ENCODE results near the gene MORN1. TPM values are rescaled to one million over a fixed set of nuclear protein-coding genes. Genes with fewer than 3 reads are reported as not detected.

The MORN1 gene
- total RNA-seq, 1 donor from 2014 or later = 24.4 TPM

DNA sequence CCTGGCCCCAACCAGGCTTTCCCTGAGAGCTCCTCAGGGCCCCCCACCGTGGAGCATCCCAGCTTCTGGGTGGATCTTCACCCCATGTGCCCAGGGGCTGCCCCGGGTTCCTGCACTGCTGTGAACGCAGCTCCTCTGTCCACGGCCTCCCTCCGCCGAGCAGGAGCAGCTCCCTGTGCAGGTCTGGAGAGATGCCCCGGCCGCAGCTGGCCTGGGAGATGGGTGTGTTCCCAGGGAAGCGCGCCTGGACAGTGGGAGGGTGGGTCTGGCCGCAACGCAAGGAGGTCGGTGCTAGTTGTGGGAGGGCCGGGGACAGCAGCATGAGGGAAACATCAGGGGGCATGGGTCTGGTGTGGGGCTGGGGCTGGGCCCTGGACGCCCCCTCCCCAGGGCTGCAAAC, 71.3 kb downstream of the MORN1 start:
- no peak for DNase-seq (ENCODE audit: low read depth, low spot score)
- H3K27ac Mint-ChIP-seq (ENCODE audit: unreplicated experiment) = no peak overlapping the region
- TF ChIP-seq, protein P1, sequence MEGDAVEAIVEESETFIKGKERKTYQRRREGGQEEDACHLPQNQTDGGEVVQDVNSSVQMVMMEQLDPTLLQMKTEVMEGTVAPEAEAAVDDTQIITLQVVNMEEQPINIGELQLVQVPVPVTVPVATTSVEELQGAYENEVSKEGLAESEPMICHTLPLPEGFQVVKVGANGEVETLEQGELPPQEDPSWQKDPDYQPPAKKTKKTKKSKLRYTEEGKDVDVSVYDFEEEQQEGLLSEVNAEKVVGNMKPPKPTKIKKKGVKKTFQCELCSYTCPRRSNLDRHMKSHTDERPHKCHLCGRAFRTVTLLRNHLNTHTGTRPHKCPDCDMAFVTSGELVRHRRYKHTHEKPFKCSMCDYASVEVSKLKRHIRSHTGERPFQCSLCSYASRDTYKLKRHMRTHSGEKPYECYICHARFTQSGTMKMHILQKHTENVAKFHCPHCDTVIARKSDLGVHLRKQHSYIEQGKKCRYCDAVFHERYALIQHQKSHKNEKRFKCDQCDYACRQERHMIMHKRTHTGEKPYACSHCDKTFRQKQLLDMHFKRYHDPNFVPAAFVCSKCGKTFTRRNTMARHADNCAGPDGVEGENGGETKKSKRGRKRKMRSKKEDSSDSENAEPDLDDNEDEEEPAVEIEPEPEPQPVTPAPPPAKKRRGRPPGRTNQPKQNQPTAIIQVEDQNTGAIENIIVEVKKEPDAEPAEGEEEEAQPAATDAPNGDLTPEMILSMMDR (conservative IDR thresholded peaks at IDR 0.05) = no peak
- no peak overlapping the region for H3K4me3 Mint-ChIP-seq
- no peaks in the 10 kb centered on the region for H3K36me3 Mint-ChIP-seq (ENCODE audit: low read depth)
- no peaks in the 10 kb centered on the region for H3K9me3 Mint-ChIP-seq
- peaks cover 5% of the 10 kb centered on the region for H3K4me1 Mint-ChIP-seq
- H3K27me3 Mint-ChIP-seq (ENCODE audit: low read depth) = peaks cover 8% of the 10 kb centered on the region

DNA sequence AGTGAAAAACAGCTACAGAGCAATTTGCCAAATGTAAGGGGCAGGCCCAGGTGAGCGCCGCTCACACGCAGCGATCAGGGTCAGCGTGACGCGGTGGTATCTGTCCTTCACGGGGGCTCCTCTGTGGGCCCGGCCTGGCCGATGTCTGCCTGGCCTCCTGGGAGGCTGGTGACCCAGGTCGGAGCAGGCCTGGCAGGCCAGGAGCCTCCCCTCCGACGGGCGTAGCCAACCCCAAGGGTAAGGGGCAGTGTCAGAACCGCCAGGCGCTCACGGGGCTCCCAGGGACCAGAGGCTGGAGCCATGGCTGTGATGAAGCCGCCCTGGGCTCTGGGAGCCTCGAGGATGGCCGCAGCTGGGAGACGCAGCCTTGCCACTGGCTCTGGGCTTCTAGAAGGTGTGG, 72.1 kb downstream of the MORN1 start:
- TF ChIP-seq, protein P1 (conservative IDR thresholded peaks at IDR 0.05) = no peak
- Mint-ChIP-seq H3K4me3 (no peak overlapping the region), H3K4me1 (peaks cover 5% of the 10 kb centered on the region), H3K27me3 (ENCODE audit: low read depth) (peaks cover 4% of the 10 kb centered on the region), H3K27ac (ENCODE audit: unreplicated experiment) (no peak overlapping the region), H3K36me3 (ENCODE audit: low read depth) (no peaks in the 10 kb centered on the region), H3K9me3 (no peaks in the 10 kb centered on the region)
- DNase-seq (ENCODE audit: low read depth, low spot score) = no peak

DNA sequence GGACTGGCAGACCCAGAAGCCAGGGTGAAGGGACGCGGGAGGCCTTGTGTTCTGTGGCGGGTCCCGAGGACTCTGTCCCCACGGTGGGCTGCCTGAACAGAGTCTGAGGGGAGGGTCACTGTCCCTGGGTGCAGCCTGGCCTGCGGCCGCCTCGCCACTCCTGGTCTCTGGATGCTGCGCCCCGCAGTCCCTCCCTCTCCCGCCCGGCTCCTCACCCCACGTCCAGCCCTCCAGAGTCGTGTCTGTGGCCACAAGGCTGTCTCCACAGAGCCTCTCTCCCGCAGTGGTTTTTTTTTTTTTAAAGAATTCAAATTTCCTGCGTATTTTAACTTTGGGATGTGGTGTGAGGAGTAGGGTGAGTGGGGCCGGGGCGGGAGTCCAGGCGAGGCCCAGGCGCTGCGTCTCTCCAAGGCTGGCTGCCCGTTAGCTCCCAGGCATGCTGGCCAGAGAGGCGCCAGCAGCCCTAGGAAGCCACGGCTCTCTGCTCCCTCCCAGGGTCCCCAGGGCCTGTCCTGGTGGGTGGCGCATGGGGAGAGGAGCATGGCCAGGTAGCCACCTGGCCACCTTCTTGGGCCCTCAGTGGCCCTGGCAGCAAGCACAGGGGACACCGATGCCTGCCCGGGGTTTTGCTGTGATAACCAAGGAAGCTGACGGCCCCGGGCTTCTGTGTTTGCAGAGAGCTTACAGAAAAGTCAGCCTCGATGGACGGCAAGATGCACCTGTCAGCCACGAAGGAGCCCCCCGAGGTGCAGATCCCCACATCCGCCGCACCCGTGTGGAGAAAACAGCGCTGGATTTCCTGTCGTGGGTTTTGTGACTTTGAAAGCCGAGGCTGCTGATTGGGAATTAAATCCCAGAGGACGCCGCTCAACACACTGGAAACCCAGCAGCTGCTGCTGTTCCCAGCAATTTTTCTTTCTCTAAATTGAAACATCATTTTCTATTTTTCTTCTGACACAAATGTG, 72.8 kb downstream of the MORN1 start:
- peaks cover 3% of the 10 kb centered on the region for H3K27me3 Mint-ChIP-seq (ENCODE audit: low read depth)
- peaks cover 5% of the 10 kb centered on the region for H3K4me1 Mint-ChIP-seq
- no peaks in the 10 kb centered on the region for H3K36me3 Mint-ChIP-seq (ENCODE audit: low read depth)
- H3K9me3 Mint-ChIP-seq = no peaks in the 10 kb centered on the region
- no peak for DNase-seq (ENCODE audit: low read depth, low spot score)
- H3K4me3 Mint-ChIP-seq = no peak overlapping the region
- TF ChIP-seq, protein P1 (conservative IDR thresholded peaks at IDR 0.05) = no peak
- no peak overlapping the region for H3K27ac Mint-ChIP-seq (ENCODE audit: unreplicated experiment)

DNA sequence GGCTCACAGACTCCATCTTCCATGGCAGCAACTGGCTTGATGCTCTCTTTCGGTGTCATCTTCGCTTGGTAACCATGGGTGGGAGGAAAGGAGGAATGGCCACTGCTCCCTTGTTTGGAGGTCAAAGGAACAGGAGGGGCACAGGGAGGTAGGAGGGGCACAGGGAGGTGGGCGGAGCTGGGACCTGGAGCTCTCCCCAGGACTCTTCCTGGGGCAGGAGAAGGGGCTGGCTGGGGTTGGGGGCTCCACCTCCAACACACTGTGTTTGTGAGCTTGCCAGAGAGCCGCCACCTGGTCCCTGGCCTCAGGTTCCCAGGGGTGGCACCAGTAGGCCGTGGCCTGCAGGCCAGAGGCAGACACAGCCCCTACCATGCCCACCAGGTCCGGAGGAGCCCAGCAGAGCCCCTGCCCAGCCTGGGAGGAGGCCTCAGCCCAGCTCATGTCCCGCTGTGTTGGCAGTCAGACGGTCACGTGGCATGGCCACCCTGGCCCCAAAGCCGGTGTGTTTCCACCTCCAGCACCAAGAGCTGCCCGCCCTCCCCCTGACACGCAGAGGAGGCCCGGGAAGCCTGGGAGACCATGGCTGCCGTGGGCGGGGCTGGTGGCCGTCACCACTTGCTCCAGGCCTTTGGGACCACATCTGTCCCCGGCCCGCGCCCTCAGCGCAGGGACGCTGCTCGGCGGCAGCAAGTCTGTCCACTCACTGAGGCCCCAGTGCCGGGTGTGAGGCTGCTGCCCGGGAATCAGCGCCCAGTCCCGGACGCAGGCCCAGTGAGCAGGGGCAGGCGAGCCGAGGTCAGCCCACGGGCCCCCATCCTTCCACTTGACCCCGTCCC, 73.9 kb downstream of the MORN1 start:
- Mint-ChIP-seq H3K27me3 (ENCODE audit: low read depth) (peaks cover 3% of the 10 kb centered on the region), H3K27ac (ENCODE audit: unreplicated experiment) (no peak overlapping the region), H3K36me3 (ENCODE audit: low read depth) (no peaks in the 10 kb centered on the region), H3K4me3 (peak overlapping the region; percentile 74), H3K4me1 (peaks cover 5% of the 10 kb centered on the region), H3K9me3 (no peaks in the 10 kb centered on the region)
- no peak for DNase-seq (ENCODE audit: low read depth, low spot score)
- TF ChIP-seq, protein P1 (conservative IDR thresholded peaks at IDR 0.05) = no peak

DNA sequence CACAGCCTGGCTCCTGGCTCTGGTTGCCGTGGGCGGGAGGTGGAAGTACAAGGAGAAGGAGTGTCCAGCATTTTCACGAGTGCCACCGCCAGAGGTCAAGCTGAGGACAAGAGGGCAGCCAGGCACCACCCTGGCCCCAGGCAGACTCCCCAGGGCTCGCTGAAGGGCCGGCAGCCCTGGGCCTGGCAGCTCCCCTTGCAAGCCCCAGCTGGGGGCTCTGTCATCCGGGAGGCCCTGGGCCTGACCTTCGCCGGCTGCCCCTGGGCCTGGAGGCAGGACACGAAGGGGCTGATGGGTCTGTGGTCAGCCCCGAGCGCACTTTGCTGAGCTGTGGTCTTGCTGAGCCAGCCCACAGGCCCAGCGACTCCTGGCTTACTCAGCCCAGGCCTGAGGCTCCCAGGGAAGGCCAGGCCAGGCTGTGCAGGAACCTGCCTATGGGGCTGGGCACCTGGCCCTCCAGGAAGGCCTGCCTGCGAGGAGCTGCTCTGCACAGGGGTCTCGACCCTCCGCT, 74.8 kb downstream of the MORN1 start:
- Mint-ChIP-seq H3K4me3 (no peak overlapping the region), H3K36me3 (ENCODE audit: low read depth) (no peaks in the 10 kb centered on the region), H3K27me3 (ENCODE audit: low read depth) (no peaks in the 10 kb centered on the region), H3K9me3 (no peaks in the 10 kb centered on the region), H3K4me1 (peaks cover 5% of the 10 kb centered on the region), H3K27ac (ENCODE audit: unreplicated experiment) (no peak overlapping the region)
- TF ChIP-seq, protein P1 (conservative IDR thresholded peaks at IDR 0.05) = no peak
- DNase-seq (ENCODE audit: low read depth, low spot score) = no peak
